HL-60 (cell line): ENCODE measurements around the gene NOTCH4.

Source experiments
- TF ChIP-seq, protein P1 (sequence below): IDR thresholded peaks from one replicate; pipeline ENCODE4 v1.5.1; 2011; ENCODE audit warnings: low read length, control low read depth, inconsistent platforms; ENCODE audit not compliant: insufficient read depth
- TF ChIP-seq, protein P2 (sequence below): IDR thresholded peaks from 2 replicates; pipeline ENCODE4 v1.6.1; 2012; ENCODE audit warnings: low read depth; ENCODE audit not compliant: insufficient replicate concordance

DNA sequence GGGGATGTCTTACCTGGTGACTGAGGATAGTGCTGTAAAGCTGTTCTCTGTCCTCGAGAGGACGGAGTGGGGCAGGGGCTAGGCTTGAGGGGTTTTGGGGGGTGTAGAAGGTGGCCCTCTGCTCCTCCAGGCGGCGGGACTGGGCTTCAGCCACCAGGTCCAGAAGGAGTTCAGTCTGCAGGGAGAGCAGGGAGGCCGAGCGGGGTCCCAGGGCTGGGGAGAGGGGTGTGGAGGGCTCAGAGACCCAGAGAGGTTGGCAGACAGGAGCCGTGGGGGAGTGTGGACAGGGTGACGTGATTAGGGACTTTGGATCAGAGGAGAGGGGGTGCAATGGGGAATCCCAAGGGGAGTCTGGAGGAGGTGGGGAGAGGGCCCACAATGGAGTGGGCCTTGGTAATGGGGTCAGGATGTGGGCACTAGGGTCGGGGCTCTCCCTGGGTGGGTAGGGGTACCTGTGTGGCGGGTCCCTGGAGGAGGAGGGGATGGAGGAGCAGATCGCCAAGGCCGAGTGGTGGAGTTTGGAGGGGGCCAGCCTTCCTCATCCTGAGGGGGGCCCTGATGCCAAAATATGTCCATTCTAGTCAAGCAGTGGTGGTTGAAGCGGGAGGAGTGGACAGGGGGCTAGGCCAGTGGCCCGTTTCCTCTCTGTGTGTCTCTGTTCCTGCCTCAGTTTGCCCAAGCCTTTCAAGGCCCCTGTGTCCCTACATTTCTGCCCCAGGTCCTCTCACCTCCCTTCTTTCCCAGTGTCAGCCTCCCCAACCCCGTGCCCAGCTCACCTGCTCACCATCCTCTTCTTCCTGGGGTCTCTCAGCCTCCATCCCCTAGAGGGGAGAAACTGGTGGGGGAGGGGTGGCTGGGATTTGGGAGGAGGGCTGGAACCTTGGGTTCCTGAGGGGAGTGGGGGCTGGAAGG lies 31.9 kb downstream of the NOTCH4 start:
- TF ChIP-seq, protein P1, sequence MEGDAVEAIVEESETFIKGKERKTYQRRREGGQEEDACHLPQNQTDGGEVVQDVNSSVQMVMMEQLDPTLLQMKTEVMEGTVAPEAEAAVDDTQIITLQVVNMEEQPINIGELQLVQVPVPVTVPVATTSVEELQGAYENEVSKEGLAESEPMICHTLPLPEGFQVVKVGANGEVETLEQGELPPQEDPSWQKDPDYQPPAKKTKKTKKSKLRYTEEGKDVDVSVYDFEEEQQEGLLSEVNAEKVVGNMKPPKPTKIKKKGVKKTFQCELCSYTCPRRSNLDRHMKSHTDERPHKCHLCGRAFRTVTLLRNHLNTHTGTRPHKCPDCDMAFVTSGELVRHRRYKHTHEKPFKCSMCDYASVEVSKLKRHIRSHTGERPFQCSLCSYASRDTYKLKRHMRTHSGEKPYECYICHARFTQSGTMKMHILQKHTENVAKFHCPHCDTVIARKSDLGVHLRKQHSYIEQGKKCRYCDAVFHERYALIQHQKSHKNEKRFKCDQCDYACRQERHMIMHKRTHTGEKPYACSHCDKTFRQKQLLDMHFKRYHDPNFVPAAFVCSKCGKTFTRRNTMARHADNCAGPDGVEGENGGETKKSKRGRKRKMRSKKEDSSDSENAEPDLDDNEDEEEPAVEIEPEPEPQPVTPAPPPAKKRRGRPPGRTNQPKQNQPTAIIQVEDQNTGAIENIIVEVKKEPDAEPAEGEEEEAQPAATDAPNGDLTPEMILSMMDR: no peak
- TF ChIP-seq, protein P2, sequence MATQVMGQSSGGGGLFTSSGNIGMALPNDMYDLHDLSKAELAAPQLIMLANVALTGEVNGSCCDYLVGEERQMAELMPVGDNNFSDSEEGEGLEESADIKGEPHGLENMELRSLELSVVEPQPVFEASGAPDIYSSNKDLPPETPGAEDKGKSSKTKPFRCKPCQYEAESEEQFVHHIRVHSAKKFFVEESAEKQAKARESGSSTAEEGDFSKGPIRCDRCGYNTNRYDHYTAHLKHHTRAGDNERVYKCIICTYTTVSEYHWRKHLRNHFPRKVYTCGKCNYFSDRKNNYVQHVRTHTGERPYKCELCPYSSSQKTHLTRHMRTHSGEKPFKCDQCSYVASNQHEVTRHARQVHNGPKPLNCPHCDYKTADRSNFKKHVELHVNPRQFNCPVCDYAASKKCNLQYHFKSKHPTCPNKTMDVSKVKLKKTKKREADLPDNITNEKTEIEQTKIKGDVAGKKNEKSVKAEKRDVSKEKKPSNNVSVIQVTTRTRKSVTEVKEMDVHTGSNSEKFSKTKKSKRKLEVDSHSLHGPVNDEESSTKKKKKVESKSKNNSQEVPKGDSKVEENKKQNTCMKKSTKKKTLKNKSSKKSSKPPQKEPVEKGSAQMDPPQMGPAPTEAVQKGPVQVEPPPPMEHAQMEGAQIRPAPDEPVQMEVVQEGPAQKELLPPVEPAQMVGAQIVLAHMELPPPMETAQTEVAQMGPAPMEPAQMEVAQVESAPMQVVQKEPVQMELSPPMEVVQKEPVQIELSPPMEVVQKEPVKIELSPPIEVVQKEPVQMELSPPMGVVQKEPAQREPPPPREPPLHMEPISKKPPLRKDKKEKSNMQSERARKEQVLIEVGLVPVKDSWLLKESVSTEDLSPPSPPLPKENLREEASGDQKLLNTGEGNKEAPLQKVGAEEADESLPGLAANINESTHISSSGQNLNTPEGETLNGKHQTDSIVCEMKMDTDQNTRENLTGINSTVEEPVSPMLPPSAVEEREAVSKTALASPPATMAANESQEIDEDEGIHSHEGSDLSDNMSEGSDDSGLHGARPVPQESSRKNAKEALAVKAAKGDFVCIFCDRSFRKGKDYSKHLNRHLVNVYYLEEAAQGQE: no peak
